ENCODE results near the gene S100A3.

S100A3 gene

GRCh38 chr1:153547560-153548551, 1.2 kb downstream of the S100A3 start:
- H3K36me3 ChIP-seq (replicated peaks in 1 of 2; ENCODE audit: control insufficient read depth in 2 of 2, insufficient read depth in 2 of 2, low read length in 2 of 2), result no peaks in the 10 kb centered on the region
- peak overlapping the region; percentile 47 for H3K23ac ChIP-seq (ENCODE audit: low read depth, low read length, poor library complexity)
- H4K91ac ChIP-seq (ENCODE audit: low read depth, low read length, poor library complexity), result no peak overlapping the region
- H3K9ac ChIP-seq (ENCODE audit: low read depth, low read length, poor library complexity), result no peak overlapping the region
- H2BK5ac ChIP-seq (ENCODE audit: low read length), result peak overlapping the region; percentile 89
- H3K27ac ChIP-seq (replicated peaks; ENCODE audit: low read length), result no peak overlapping the region
- peak overlapping the region; percentile 76 for H2AK5ac ChIP-seq (ENCODE audit: low read depth, low read length)
- no peak overlapping the region for H3K4me2 ChIP-seq (ENCODE audit: insufficient read depth, low read length, poor library complexity, severe bottlenecking)
- peak overlapping the region; percentile 76 for H2AFZ ChIP-seq (ENCODE audit: low read length)
- H2BK120ac ChIP-seq (ENCODE audit: low read depth, low read length), result peak overlapping the region; percentile 90
- peaks cover 0 to 37% (median 0%) of the 10 kb centered on the region in 3 experiments for H3K27me3 ChIP-seq (ENCODE audit: control insufficient read depth in 3 of 3, insufficient read depth in 3 of 3, low read depth in 1 of 3, low read length in 3 of 3)
- H4K8ac ChIP-seq (ENCODE audit: low read depth, low read length), result no peak overlapping the region
- peaks cover 13 to 32% of the 10 kb centered on the region in 2 donors for H3K4me1 ChIP-seq (ENCODE audit: control insufficient read depth in 2 of 2, insufficient read depth in 1 of 2, low read depth in 1 of 2, low read length in 2 of 2)
- no peak overlapping the region for H3K4me3 ChIP-seq (ENCODE audit: low read length in 2 of 2)
- peak overlapping the region; percentile 79 for H2BK12ac ChIP-seq (ENCODE audit: low read length)
- WGBS, 2 donors (ENCODE audit: extremely low coverage in 2 of 2, insufficient read length in 2 of 2, insufficient replicate concordance in 1 of 2), result no CpG with 5 or more reads among the region's 19 CpGs
- no peaks in the 10 kb centered on the region for H3K9me3 ChIP-seq (replicated peaks in 1 of 2; ENCODE audit: control insufficient read depth in 2 of 2, insufficient read depth in 1 of 2, low read depth in 1 of 2, low read length in 2 of 2)
- H3K79me1 ChIP-seq (ENCODE audit: low read depth, low read length), result no peaks in the 10 kb centered on the region
- H3K4ac ChIP-seq (ENCODE audit: low read length), result peak overlapping the region; percentile 77
- peak overlapping the region; percentile 38 for H3K14ac ChIP-seq (ENCODE audit: low read length)
- peak overlapping the region; percentile 91 for H3K18ac ChIP-seq (ENCODE audit: low read length)
- H2BK15ac ChIP-seq (ENCODE audit: low read length), result peak overlapping the region; percentile 77
- no peak for DNase-seq (ENCODE audit: low spot score)

- peak overlapping the region; percentile 89 for H2BK5ac ChIP-seq (ENCODE audit: low read length)
- H2AK5ac ChIP-seq (ENCODE audit: low read depth, low read length), result peak overlapping the region; percentile 76
- peak overlapping the region; percentile 76 for H2AFZ ChIP-seq (ENCODE audit: low read length)
- peaks cover 0 to 37% (median 0%) of the 10 kb centered on the region in 3 experiments for H3K27me3 ChIP-seq (ENCODE audit: control insufficient read depth in 3 of 3, insufficient read depth in 3 of 3, low read depth in 1 of 3, low read length in 3 of 3)
- no peak overlapping the region for H3K9ac ChIP-seq (ENCODE audit: low read depth, low read length, poor library complexity)
- no peak overlapping the region for H4K8ac ChIP-seq (ENCODE audit: low read depth, low read length)
- no peak overlapping the region for H3K4me2 ChIP-seq (ENCODE audit: insufficient read depth, low read length, poor library complexity, severe bottlenecking)
- peak overlapping the region; percentile 17 for H4K91ac ChIP-seq (ENCODE audit: low read depth, low read length, poor library complexity)
- H3K23ac ChIP-seq (ENCODE audit: low read depth, low read length, poor library complexity), result peak overlapping the region; percentile 47
- peak overlapping the region; percentile 4 for H3K27ac ChIP-seq (replicated peaks; ENCODE audit: low read length)
- H3K4me3 ChIP-seq (ENCODE audit: low read length in 2 of 2), result no peak overlapping the region
- H3K79me1 ChIP-seq (ENCODE audit: low read depth, low read length), result no peaks in the 10 kb centered on the region
- H3K9me3 ChIP-seq (replicated peaks in 1 of 2; ENCODE audit: control insufficient read depth in 2 of 2, insufficient read depth in 1 of 2, low read depth in 1 of 2, low read length in 2 of 2), result no peaks in the 10 kb centered on the region
- H3K14ac ChIP-seq (ENCODE audit: low read length), result peak overlapping the region; percentile 1
- no CpG with 5 or more reads among the region's 14 CpGs for WGBS, 2 donors (ENCODE audit: extremely low coverage in 2 of 2, insufficient read length in 2 of 2, insufficient replicate concordance in 1 of 2)
- peak overlapping the region; percentile 76 for H2BK15ac ChIP-seq (ENCODE audit: low read length)
- H3K4me1 ChIP-seq (ENCODE audit: control insufficient read depth in 2 of 2, insufficient read depth in 1 of 2, low read depth in 1 of 2, low read length in 2 of 2), result peaks cover 13 to 31% of the 10 kb centered on the region in 2 donors
- H3K4ac ChIP-seq (ENCODE audit: low read length), result no peak overlapping the region
- peak overlapping the region; percentile 90 for H2BK120ac ChIP-seq (ENCODE audit: low read depth, low read length)
- no peaks in the 10 kb centered on the region for H3K36me3 ChIP-seq (replicated peaks in 1 of 2; ENCODE audit: control insufficient read depth in 2 of 2, insufficient read depth in 2 of 2, low read length in 2 of 2)
- DNase-seq (ENCODE audit: low spot score), result no peak
- peak overlapping the region; percentile 94 for H3K18ac ChIP-seq (ENCODE audit: low read length)
- peak overlapping the region; percentile 79 for H2BK12ac ChIP-seq (ENCODE audit: low read length)
Observed at GRCh38 chr1:153546796-153547559, 2.1 kb downstream of the S100A3 start.

GRCh38 chr1:153546371-153546770, 2.7 kb downstream of the S100A3 start:
- peak overlapping the region; percentile 61 for H2AK5ac ChIP-seq (ENCODE audit: low read depth, low read length)
- peak overlapping the region; percentile 94 for H2BK5ac ChIP-seq (ENCODE audit: low read length)
- H3K9ac ChIP-seq (ENCODE audit: low read depth, low read length, poor library complexity), result no peak overlapping the region
- H3K4ac ChIP-seq (ENCODE audit: low read length), result no peak overlapping the region
- H3K27ac ChIP-seq (replicated peaks; ENCODE audit: low read length), result no peak overlapping the region
- H3K4me2 ChIP-seq (ENCODE audit: insufficient read depth, low read length, poor library complexity, severe bottlenecking), result no peak overlapping the region
- no CpG with 5 or more reads among the region's 8 CpGs for WGBS, 2 donors (ENCODE audit: extremely low coverage in 2 of 2, insufficient read length in 2 of 2, insufficient replicate concordance in 1 of 2)
- H3K4me3 ChIP-seq (ENCODE audit: low read length in 2 of 2), result no peak overlapping the region
- no peak overlapping the region for H2AFZ ChIP-seq (ENCODE audit: low read length)
- no peaks in the 10 kb centered on the region for H3K79me1 ChIP-seq (ENCODE audit: low read depth, low read length)
- H2BK15ac ChIP-seq (ENCODE audit: low read length), result peak overlapping the region; percentile 76
- H3K9me3 ChIP-seq (replicated peaks in 1 of 2; ENCODE audit: control insufficient read depth in 2 of 2, insufficient read depth in 1 of 2, low read depth in 1 of 2, low read length in 2 of 2), result no peaks in the 10 kb centered on the region
- H3K36me3 ChIP-seq (replicated peaks in 1 of 2; ENCODE audit: control insufficient read depth in 2 of 2, insufficient read depth in 2 of 2, low read length in 2 of 2), result no peaks in the 10 kb centered on the region
- no peak overlapping the region for H3K23ac ChIP-seq (ENCODE audit: low read depth, low read length, poor library complexity)
- no peak overlapping the region for H4K91ac ChIP-seq (ENCODE audit: low read depth, low read length, poor library complexity)
- H3K4me1 ChIP-seq (ENCODE audit: control insufficient read depth in 2 of 2, insufficient read depth in 1 of 2, low read depth in 1 of 2, low read length in 2 of 2), result peaks cover 13 to 31% of the 10 kb centered on the region in 2 donors
- H3K18ac ChIP-seq (ENCODE audit: low read length), result peak overlapping the region; percentile 92
- H2BK120ac ChIP-seq (ENCODE audit: low read depth, low read length), result peak overlapping the region; percentile 90
- H3K14ac ChIP-seq (ENCODE audit: low read length), result no peak overlapping the region
- no peak overlapping the region for H2BK12ac ChIP-seq (ENCODE audit: low read length)
- no peak overlapping the region for H4K8ac ChIP-seq (ENCODE audit: low read depth, low read length)
- no peak for DNase-seq (ENCODE audit: low spot score)
- peaks cover 0 to 37% (median 0%) of the 10 kb centered on the region in 3 experiments for H3K27me3 ChIP-seq (ENCODE audit: control insufficient read depth in 3 of 3, insufficient read depth in 3 of 3, low read depth in 1 of 3, low read length in 3 of 3)

Measured in neuronal stem cell (in vitro differentiated cells).